ENCODE results near the gene PEX26.
"Not testable (repeated sequence)": the region's sequence is repeated elsewhere in the genome, so short reads cannot be mapped to it uniquely, and the experiment has no call there.

PEX26 gene

DNA sequence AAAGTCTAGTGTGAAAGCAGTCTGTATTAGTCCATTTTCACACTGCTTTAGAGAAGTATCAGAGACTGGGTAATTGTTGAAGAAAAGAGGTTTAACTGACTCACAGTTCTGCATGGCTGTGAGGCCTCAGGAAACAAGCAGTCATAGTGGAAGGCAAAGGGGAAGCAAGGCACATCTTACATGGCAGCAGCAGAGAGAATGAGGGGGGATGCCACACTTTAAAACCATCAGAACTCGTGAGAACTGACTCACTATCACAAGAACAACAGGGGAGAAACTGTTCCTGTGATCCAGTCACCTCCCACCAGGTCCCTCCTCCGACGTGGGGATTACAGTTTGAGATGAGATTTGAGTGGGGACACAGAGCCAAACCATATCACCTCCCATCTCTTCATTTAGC is 19.0 kb downstream of the PEX26 start:
- DNase-seq (ENCODE audit: low read depth) = no peak

DNA sequence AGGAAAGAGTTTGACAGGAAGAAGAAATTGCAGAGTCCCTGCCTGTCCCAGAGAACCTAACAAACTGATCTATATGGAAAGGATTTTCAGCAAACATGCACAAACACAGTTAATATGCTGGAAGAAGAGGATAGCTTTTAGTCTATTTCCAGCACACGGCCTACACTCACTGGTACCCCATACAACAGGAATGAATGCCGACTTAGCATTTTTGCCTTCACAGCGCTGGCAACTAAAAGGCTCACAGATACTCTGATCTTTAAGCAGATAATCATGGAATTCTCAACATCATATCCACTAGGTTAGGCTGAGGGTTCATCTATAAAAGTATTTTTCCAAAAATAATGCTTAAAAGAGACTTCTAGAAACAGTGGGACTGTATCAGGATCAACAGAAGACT is 23.0 kb downstream of the PEX26 start:
- no peak for DNase-seq (ENCODE audit: low read depth)

DNA sequence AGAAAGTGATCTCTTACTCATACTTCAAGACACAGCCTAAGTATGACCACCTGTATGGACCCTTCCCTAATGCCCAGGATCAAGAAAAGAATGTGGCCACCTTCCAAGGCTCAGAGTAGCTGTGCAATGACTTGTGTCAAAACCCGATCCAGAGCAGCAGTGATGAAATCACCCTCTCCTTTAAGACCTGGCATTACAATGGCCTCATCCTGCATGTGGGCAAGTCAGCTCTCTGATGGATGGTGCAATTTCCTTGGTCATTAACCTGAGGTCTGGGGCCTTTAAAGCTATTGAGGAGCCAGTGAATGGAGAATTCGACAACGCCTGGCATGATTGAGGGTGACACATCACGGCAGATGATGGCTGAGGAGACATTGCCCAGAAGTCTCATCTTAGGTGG is 23.7 kb downstream of the PEX26 start:
- no peak for DNase-seq (ENCODE audit: low read depth)

DNA sequence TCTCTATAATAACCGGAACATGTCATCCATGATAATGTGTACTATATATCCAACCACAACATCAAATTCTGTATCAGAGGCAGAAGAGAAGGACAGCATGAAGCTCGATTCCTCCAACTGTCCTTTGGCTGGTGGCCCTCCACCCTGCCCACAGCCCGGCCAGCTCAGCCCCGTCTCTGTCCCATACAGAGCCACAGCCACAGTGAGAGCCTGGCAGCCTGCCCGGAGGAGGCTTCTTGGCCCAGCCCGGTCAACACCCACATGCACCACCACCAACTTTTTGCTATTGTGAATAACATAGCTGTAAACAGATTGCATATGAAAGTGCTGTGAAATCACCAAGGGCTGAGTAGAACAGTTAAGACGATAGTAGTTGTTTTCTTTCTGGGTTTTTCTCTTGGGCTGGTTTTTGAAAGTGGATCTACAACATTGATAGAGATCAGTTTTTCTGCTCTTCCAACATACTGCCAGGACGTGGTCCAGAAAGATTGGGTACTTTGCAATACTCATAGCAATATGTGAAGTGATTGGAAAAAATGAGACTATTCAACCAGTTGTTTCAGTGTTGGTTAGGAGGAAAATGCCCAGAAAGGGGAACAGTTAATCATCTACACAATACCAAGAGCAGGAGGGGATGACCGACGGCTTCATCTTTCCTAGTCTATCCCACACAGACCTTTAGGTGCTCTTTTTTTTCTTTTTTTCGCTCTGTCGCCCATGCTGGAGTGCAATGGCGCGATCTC is 25.9 kb downstream of the PEX26 start:
- DNase-seq (ENCODE audit: low read depth) = no peak

DNA sequence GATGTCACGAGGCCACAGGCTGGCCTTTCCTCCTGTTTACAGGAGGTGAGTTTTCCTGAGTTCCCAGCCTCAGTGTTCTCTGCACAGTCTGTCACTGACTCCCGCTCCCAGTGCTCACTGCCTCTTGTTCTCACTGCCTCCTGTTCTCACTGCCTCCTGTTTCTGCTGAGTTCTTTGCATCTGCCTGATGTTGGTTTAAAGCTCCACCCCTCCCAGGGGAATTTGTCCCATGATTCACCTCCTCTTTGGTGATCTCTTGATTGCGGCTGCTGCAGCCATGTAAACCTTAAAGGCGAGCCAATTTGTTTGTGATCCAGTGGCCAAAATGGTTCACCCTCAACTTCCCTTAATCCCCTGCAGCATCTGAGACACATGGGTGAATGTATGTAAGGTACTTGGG is 26.8 kb downstream of the PEX26 start:
- no peak for DNase-seq (ENCODE audit: low read depth)

DNA sequence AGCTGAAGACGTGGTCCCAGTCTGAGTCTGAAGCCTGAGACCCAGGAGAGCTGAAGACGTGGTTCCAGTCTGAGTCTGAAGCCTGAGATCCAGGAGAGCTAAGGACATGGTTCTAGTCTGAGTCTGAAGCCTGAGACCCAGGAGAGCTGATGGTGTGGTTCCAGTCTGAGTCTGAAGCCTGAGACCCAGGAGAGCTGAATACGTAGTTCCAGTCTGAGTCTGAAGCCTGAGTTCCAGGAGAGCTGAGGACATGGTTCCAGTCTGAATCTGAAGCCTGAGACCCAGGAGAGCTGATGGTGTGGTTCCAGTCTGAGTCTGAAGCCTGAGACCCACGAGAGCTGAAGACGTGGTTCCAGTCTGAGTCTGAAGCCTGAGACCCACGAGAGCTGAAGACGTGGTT is 28.2 kb downstream of the PEX26 start:
- not testable (repeated sequence) for DNase-seq (ENCODE audit: low read depth)

DNA sequence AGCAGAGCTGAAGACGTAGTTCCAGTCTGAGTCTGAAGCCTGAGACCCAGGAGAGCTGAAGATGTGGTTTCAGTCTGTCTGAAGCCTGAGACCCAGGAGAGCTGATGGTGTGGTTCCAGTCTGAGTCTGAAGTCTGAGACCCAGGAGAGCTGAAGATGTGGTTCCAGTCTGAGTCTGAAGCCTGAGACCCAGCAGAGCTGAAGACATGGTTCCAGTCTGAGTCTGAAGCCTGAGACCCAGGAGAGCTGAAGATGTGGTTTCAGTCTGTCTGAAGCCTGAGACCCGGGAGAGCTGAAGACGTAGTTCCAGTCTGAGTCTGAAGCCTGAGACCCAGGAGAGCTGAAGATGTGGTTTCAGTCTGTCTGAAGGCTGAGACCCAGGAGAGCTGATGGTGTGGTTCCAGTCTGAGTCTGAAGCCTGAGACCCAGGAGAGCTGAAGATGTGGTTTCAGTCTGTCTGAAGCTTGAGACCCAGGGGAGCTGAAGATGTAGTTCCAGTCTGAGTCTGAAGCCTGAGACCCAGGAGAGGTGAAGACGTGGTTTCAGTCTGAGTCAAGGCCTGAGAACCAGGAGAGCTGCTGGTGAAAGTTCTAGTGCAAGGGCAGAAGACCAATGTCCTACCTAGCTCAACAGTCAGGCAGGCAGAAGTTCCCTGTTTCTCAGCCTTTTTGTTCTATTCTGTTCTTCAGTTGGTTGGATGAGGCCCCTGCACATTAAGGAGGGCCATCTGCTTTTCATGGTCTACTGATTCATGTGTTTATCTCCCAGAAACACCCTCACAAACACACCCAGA is 29.0 kb downstream of the PEX26 start:
- not testable (repeated sequence) for DNase-seq (ENCODE audit: low read depth)

DNA sequence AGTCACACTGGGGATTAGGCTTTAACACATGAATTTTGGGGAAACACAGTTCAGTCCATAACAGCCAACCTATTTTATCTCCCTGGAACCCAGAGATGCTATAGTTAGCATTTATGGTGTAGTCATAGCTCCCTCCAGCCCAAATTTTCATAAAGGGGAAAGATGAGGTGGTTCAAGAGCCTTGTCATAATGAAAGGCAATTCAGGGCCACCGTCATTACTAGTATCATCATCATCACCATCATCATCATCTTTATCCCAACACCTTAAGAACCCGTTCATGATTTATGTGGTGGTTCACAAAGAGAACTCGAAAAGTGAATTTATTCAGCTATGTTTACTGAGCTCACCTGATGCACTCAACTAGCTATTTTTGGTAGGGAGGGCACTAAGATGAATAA is 30.4 kb downstream of the PEX26 start:
- no peak for DNase-seq (ENCODE audit: low read depth)

DNA sequence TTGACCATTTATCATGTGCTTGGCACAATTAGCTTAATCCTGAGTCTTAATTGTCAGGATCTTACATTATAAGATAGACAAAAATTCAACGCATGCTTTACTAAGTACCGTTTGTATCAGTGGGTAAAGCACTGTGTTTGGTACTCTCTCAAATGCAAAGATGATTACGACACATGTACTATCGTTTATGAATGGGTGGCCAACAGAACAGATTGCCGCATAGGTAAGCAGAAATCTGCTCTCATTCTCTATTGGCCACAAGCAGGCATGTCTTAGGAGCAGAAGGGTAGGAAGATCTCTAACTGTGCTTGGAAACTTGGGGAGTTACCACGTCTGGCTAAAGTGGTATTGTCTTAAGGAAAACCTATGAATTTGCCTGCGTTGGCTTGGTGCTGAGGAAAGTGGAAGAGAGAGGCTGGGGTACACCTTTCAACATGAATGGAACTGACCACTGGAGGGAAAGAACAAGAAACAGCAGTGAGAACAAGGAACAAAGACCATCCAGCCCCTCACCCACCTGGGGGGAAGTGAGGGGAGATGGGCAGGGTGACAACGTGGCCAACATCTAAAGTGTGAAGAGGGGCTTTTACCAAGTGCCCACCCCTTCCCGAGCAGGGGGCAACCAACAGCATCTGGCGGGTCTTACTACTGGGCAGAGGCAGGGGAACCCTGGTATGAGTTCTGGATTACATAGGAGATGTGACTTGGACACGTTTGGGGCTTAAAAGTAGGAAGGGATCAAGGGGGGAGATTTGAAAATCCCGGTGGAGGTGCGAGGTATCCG is 31.8 kb downstream of the PEX26 start:
- DNase-seq (ENCODE audit: low read depth) = no peak

DNA sequence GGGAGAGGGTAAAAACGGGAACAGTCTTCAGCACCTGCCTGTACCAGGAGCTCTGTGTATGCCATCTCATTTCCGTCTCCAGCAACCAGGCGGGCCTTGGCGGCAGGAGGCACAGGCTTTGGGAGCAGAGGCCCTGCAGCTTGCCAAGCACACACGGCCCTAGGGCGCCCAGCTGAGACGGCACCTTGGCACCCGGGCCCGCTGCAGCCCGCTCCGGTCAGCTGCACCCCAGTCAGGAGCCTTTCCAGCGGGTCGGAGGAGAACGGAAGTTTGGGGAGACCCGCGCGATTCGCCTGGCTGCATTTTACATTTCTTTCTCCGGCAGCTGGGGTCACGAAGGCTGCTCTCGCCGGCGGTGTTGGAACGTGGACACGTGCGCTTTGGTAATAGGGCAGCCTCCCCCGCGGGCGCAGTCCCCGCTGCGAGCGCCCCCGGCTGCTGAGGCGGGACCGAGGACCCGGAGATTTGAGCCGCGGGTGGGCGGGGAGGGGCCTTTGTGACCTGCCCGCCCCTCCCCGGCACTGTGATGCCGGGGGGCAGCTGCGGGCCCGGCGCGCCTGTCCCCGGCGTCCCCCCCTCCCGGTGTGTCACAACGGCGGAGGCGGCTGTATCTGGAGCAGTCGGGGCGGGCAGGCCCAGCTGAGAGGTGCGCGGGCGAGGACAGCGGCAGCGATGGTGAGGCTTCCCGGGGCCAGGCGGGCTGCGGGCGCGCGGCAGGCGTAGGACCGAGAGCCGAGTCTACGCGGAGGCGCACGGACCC is 32.6 kb downstream of the PEX26 start, which contains the start of gene TUBA8:
Gene TUBA8 (plus strand): TSS at position 616 of the 760 bp plus-strand sequence. CDS start 57 bp downstream, at position 673.
- DNase-seq (ENCODE audit: low read depth) = peak; percentile 40

DNA sequence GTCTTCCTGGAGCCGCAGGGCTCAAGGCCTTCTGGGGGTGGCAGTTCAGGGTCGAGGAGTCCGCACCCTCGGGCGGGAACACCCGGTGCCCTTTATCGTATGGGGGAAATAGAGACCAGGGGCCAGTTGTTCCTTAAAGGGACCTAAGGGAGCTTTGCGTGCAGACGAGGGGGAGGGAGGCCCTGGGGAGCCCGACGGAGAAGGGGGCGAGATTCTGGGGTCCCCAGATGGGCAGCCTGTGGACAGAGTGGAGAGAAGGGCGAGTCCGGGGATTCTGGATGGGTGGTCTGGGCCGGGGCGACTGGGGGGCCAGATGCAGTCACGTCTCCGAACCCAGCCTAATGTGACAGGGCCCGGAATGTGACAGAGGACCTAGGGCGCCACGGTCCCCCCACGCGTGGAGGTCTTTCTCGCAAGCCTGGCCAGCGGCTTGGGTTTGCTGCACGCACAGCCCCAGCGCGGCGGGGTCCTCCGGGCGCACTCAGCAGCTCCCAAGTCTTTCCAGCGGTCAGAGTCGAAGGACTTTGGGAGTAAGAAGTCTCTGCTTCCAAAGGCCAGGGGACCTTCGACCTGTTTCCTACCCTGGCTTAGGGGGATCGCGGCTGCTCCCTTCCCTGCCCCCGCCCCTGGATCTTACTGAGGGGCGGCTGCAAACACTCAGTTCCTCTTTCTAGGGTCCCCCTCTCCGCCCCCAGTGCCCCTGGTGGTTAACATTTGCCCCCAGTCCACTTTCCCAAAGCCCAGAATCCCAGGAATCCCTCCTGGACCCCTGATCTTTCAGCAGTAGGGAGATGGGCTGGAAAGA is 33.4 kb downstream of the PEX26 start:
- no peak for DNase-seq (ENCODE audit: low read depth)

DNA sequence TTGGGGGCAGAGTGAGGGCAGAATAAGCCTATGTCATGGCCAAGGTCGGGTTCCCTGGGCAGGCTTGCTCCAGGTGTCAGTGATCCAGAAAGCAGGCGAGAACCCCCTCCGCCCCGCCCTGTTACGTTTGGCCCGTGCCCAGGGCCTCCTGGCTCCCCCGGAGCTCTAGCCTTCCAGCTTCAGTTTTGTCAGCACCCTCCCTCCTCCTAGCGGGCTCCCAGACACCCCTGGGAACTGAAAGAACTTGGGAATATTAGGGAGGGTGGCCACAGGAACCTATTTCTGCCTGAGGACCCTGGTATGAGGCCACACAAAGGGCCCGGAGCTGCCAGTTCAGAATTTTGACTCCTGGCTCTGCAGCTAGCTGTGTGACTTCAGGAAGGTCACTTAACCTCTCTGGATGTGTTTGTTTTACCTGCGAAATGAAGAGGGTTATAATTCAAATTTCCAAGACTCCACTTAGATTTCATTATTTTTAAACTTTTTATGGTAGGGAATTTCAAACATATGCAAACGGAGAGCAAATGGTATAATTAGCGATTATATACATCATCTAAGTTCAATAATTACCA is 34.1 kb downstream of the PEX26 start:
- DNase-seq (ENCODE audit: low read depth) = no peak

DNA sequence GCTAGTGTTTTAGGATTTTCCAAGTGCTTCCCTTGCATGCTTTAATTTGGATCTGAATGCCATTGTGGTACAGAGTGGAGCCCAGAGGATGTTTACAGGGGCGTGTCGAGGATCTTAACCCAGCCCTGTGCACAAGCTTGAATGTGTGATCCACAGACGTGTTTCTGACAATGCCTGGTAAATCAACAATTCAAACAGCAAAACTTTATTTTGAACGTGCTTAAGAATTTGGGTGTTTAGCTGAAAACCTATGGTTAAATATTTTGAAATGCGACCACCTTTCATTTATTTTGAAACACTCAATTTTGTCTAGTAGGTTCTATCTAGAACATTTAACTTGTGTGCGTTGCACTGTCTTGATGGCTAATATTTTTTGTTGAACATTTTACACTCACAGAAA is 34.6 kb downstream of the PEX26 start:
- no peak for DNase-seq (ENCODE audit: low read depth)

DNA sequence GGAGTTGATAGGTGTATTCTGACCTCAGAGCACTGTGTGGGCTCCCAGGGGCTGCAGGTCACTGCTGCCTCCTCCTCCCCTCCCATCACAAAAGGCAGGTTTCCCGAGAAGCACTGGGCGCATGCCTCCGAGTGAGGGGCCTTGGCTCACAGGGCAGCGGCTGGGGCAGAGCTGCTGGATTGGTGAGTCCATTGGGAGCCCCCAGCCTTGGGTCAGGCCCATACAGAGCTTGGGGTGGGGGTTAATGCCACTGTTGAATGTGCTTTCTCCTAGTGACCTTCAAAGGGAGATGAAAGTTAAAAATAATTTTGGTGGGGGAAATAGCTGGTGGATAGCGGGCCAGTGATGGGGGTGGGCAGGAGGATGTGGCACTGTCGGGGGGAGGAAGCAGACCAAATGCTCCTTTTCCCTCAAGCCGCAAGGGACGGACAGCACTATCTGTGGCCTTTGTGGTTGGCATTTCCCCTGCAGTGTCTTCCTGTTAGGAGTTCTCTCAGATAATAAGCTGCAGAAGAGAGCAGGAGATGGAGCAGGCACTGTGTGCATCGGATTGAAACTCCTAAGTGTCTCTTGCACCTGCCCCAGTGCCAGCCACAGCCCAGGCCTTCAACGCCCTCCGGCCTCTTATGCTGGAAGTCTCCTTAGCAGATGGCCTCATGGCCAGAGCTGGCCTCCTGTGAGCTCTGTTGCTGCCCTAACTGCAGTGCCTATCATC is 36.0 kb downstream of the PEX26 start:
- DNase-seq (ENCODE audit: low read depth) = no peak

DNA sequence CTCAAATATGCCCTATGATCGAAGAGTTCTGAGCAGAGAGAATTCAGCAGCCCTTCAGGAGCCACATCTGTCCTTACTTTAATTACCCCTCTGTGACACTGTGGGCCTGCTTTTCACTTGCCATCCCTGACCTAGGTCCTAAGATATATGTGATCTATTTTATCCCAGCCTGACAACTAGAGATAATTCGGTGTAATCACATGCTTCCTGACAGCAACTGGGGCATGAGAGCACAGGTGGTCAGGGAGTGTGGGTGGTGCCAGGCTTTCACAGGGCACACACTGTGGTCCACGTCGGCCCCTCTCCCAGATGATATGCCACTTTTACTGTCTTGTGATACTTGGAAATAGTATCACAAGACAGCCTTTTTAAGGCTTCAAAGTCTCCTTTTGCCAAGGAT is 36.7 kb downstream of the PEX26 start:
- DNase-seq (ENCODE audit: low read depth) = no peak

DNA sequence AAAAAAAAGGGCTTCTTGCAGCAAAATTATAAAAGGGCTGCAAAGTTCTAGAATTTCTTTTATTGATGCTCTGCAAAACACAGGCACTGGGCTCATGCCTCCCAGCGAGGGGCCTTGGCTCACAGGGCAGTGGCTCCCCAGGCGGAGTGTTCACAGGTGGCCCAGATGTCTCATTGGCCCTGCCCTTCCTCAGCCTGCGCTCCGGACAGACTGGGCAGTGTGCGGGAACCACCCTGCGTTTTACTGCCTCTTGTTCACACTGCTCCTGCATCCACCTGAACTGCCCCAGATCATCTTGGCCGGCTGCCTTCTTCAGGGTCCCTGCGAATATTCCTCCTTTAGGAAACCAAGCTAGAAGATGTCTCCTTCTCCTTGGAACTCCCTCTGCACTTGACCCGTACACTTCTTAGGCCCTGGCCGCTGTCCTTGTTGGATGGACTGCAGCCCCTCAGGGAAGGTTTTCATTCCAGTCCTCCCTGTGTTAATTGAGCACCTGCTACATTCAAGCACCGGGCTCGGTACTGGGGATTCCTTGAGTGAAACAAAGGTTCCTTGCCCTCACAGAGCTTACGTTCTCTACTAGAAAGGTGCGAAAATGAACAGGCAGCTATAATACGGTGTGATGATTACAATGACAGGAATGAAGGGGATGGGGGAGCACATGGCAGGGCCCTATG is 37.3 kb downstream of the PEX26 start:
- no peak for DNase-seq (ENCODE audit: low read depth)

DNA sequence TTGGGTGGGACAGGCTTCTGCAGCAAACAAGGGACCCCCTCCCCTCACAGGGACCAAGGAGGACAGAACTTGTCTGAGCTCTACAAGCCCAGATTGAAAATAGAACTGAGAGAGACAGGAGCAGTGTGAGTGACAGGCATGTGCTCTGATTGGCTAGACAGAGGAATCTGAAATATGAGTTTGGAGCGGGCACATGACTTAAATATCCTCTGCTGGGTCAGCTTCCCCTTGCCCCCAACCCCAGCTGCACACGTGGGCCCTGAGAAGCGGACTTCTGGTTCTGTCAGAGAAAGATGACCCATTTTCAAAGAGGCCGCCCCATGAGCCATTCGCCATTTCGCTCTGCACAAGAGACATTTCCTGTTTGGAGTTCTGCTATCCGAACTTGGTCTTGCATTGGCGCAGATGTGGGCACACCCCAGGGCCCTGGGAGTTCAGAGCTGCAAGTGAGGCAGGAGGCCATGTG is 38.1 kb downstream of the PEX26 start:
- DNase-seq (ENCODE audit: low read depth) = no peak

DNA sequence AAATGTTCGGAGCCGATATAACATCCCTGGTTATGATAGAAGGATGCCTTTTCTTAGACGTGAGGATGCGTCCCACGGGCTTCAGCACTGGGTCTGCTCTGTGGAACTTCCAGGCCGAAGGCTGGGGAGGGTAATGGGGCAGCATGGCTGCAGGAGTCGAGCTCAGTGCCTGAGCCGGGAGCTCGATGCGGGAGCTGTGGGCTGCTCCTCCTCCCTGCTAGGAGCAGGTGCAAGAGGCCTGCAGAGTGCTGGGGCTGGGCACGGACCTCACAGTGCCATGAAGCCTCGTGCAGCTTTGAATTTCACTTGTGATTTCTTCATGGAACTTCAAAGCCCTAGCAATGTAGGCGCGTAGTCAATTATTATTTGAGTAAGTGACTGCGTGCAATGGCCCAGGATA is 38.8 kb downstream of the PEX26 start:
- DNase-seq (ENCODE audit: low read depth) = no peak

DNA sequence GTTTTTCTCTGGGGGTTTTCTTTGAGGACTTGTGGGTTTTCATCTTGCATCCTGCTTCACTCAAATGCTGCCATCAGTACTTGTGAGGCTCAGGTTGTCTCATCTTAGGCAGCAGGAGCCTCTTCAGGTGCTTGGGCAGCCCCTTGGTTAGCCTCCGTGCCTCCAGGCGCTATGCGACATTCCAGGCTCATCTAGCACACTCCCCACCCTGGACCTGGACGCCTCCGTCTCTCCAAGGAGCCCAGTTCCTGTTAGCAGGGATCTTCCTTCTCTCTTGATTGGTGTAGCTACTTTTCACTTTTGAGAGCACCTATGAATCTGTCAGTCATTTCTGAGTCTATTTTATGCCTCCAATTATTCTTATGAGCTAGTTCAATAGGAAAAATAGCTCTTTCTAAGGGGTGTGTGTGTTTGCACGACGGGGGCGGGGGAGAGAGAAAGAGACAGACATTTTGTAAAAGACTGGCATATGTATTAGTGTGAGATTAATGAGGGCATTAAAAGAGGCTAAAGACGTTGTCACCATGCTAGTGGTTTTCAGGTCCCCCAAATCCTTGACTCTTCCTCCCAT is 40.6 kb downstream of the PEX26 start:
- no peak for DNase-seq (ENCODE audit: low read depth)

All from EH (cell line).